Neuronal stem cell (in vitro differentiated cells): ENCODE measurements around the gene BRI3.

Source experiments
- DNase-seq: peaks from one replicate; pipeline ENCODE4 v3.0.0-alpha.2; 2013; ENCODE audit warnings: low spot score
- H2AFZ ChIP-seq: one replicate; pipeline ENCODE4 v1.6.1; 2013; ENCODE audit warnings: mild to moderate bottlenecking, low read length, inconsistent platforms
- H2AK5ac ChIP-seq: 2 replicates; pipeline ENCODE4 v1.6.1; 2013; ENCODE audit warnings: low read depth, mild to moderate bottlenecking, inconsistent platforms, low read length, moderate library complexity, mixed read lengths
- H2BK120ac ChIP-seq: 2 replicates; pipeline ENCODE4 v1.6.1; 2013; ENCODE audit warnings: low read depth, mild to moderate bottlenecking, inconsistent platforms, low read length, moderate library complexity, mixed read lengths
- H2BK12ac ChIP-seq: one replicate; pipeline ENCODE4 v1.6.1; 2013; ENCODE audit warnings: low read length, inconsistent platforms
- H2BK15ac ChIP-seq: 2 replicates; pipeline ENCODE4 v1.6.1; 2013; ENCODE audit warnings: mild to moderate bottlenecking, low read length, inconsistent platforms, mixed read lengths
- H2BK5ac ChIP-seq: one replicate; pipeline ENCODE4 v1.6.1; 2013; ENCODE audit warnings: inconsistent platforms, mild to moderate bottlenecking, low read length, moderate library complexity
- H3K14ac ChIP-seq: one replicate; pipeline ENCODE4 v1.6.1; 2013; ENCODE audit warnings: low read length, inconsistent platforms
- H3K18ac ChIP-seq: 2 replicates; pipeline ENCODE4 v1.6.1; 2013; ENCODE audit warnings: low read length, inconsistent platforms
- H3K23ac ChIP-seq: 2 replicates; pipeline ENCODE4 v1.6.1; 2013; ENCODE audit warnings: low read depth, mild to moderate bottlenecking, mixed read lengths, low read length, inconsistent platforms; ENCODE audit not compliant: poor library complexity
- H3K27ac ChIP-seq: replicated peaks from 3 replicates; pipeline ENCODE4 v1.5.1; 2013; ENCODE audit warnings: low read length, inconsistent platforms
- H3K27me3 ChIP-seq, 3 experiments: 2 replicates each; pipeline ENCODE4 v1.6.1; 2013; ENCODE audit warnings: low read length in 3 of 3, mild to moderate bottlenecking in 2 of 3, inconsistent platforms in 1 of 3, low read depth in 1 of 3, mixed read lengths in 1 of 3, moderate library complexity in 1 of 3; ENCODE audit not compliant: control insufficient read depth in 3 of 3, insufficient read depth in 3 of 3
- H3K36me3 ChIP-seq, 2 donors: replicated peaks in 1 of 2; 2 replicates each; pipeline ENCODE4 v1.6.1; 2013; ENCODE audit warnings: low read length in 2 of 2; ENCODE audit not compliant: control insufficient read depth in 2 of 2, insufficient read depth in 2 of 2
- H3K4ac ChIP-seq: 2 replicates; pipeline ENCODE4 v1.6.1; 2013; ENCODE audit warnings: inconsistent platforms, mild to moderate bottlenecking, low read length, moderate library complexity
- H3K4me1 ChIP-seq, 2 donors: 1 replicate in 1 of 2; 2 replicates in 1 of 2; pipeline ENCODE4 v1.6.1; 2013; ENCODE audit warnings: low read length in 2 of 2, low read depth in 1 of 2; ENCODE audit not compliant: control insufficient read depth in 2 of 2, insufficient read depth in 1 of 2
- H3K4me2 ChIP-seq: one replicate; pipeline ENCODE4 v1.6.1; 2013; ENCODE audit warnings: mild to moderate bottlenecking, low read length, inconsistent platforms; ENCODE audit not compliant: insufficient read depth, poor library complexity, severe bottlenecking
- H3K4me3 ChIP-seq, 2 donors: 2 replicates each; pipeline ENCODE4 v1.5.1; 2013; ENCODE audit warnings: low read length in 2 of 2, mild to moderate bottlenecking in 2 of 2, inconsistent platforms in 1 of 2, moderate library complexity in 1 of 2
- H3K79me1 ChIP-seq: one replicate; pipeline ENCODE4 v1.6.1; 2013; ENCODE audit warnings: low read depth, mild to moderate bottlenecking, inconsistent platforms, low read length, moderate library complexity
- H3K9ac ChIP-seq: one replicate; pipeline ENCODE4 v1.6.1; 2013; ENCODE audit warnings: mild to moderate bottlenecking, low read depth, low read length, inconsistent platforms; ENCODE audit not compliant: poor library complexity
- H3K9me3 ChIP-seq, 2 donors: replicated peaks in 1 of 2; 2 replicates each; pipeline versions ENCODE3 to v1.6.1; 2013; ENCODE audit warnings: low read length in 2 of 2, mild to moderate bottlenecking in 2 of 2, inconsistent platforms in 1 of 2, low read depth in 1 of 2, mixed read lengths in 1 of 2, moderate library complexity in 1 of 2; ENCODE audit not compliant: control insufficient read depth in 2 of 2, insufficient read depth in 1 of 2
- H4K8ac ChIP-seq: one replicate; pipeline ENCODE4 v1.6.1; 2013; ENCODE audit warnings: low read depth, mild to moderate bottlenecking, inconsistent platforms, low read length, moderate library complexity
- H4K91ac ChIP-seq: one replicate; pipeline ENCODE4 v1.6.1; 2013; ENCODE audit warnings: low read length, low read depth, mild to moderate bottlenecking, inconsistent platforms; ENCODE audit not compliant: poor library complexity
- WGBS, 2 donors: extraction: QIAGEN DNeasy Blood & Tissue Kit; methylation state at CpG; one replicate each; pipeline ENCODE4 v1.1.7; 2013; ENCODE audit warnings: missing lambda C conversion rate in 2 of 2, mixed read lengths in 1 of 2; ENCODE audit not compliant: insufficient read length in 2 of 2, insufficient replicate concordance in 1 of 2; ENCODE audit errors: extremely low coverage in 2 of 2; 5-methylcytosine and 5-hydroxymethylcytosine counted together

The BRI3 gene

DNA sequence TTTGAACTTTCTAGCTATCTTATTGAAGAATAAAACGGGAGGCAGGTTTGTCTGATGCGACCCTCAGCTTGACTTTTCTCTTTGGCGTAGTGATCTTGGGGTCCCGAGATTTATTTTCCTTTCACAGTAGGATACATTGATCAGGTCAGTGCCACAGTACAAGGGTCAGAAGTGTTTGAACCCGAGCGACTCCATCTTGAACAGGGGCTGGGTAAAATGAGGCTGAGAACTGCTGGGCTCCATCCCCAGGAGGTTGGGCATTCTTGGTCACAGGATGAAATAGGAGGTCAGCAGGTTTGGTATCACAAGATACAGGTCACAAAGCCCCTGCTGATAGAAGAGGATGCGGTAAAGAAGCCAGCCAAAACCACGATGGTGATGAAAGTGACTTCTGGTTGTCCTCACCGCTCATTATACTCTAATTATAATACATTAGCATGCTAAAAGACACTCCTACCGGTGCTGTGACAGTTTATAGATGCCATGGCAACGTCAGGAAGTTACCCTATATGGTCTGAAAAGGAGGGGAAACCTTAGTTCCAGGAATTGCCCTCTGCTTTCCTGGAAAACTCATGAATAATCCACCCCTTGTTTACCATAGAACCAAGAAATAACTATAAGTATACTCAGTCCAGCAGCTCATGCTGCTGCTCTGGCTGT is 26.4 kb upstream of the BRI3 start:
- no peak overlapping the region for H2BK5ac ChIP-seq
- H2BK15ac ChIP-seq = no peak overlapping the region
- peaks cover 6 to 21% of the 10 kb centered on the region in 2 donors for H3K4me1 ChIP-seq
- no peak overlapping the region for H3K9ac ChIP-seq
- no peak overlapping the region for H2AK5ac ChIP-seq
- no peak overlapping the region for H3K14ac ChIP-seq
- H2BK12ac ChIP-seq = no peak overlapping the region
- H3K4me2 ChIP-seq = no peak overlapping the region
- H3K27ac ChIP-seq = no peak overlapping the region
- H3K36me3 ChIP-seq = peaks cover 3 to 21% of the 10 kb centered on the region in 2 donors
- no peak overlapping the region for H3K18ac ChIP-seq
- WGBS, 2 donors = no CpG with 5 or more reads among the region's 11 CpGs
- peak overlapping the region; percentile 13 for H2AFZ ChIP-seq
- no peak overlapping the region for H3K4me3 ChIP-seq
- H3K9me3 ChIP-seq = no peaks in the 10 kb centered on the region
- no peak overlapping the region for H3K4ac ChIP-seq
- H4K91ac ChIP-seq = no peak overlapping the region
- H4K8ac ChIP-seq = no peak overlapping the region
- peaks cover 0 to 1% (median 0%) of the 10 kb centered on the region in 3 experiments for H3K27me3 ChIP-seq
- no peak overlapping the region for H2BK120ac ChIP-seq
- H3K23ac ChIP-seq = no peak overlapping the region
- no peak for DNase-seq
- peaks cover 9% of the 10 kb centered on the region for H3K79me1 ChIP-seq

DNA sequence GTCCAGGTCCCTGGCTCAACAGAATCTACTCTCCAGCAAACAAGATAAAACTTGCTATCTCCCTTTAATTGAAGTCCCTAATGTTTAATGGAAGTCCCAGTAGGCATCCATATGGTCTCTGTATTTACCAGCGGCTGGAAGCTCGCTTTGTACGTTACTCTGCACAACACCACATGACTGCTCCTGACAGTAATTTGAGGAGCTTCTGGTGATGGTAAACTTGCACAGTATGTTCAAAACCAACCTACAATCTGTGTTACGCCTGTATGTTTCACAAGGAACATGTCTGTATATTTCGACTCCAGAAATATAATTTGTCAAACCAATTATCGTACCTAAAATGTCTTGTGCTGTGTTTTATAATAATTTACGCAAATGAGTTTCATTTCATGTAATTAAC is 25.1 kb upstream of the BRI3 start:
- Histone ChIP-seq H3K36me3 (peaks cover 5 to 35% of the 10 kb centered on the region in 2 donors), H3K4me1 (peaks cover 3 to 15% of the 10 kb centered on the region in 2 donors), H4K8ac (no peak overlapping the region), H2BK120ac (no peak overlapping the region), H3K4ac (no peak overlapping the region), H4K91ac (no peak overlapping the region), H2AFZ (no peak overlapping the region), H3K4me2 (no peak overlapping the region), H2BK12ac (no peak overlapping the region), H3K27me3 (no peaks in the 10 kb centered on the region), H3K23ac (no peak overlapping the region), H3K27ac (no peak overlapping the region), H2BK5ac (no peak overlapping the region), H3K9ac (no peak overlapping the region), H3K9me3 (peaks cover 0 to 7% of the 10 kb centered on the region in 2 donors), H3K79me1 (peaks cover 9% of the 10 kb centered on the region), H3K18ac (no peak overlapping the region), H3K4me3 (no peak overlapping the region), H3K14ac (no peak overlapping the region), H2AK5ac (no peak overlapping the region), H2BK15ac (no peak overlapping the region)
- WGBS, 2 donors = no CpG with 5 or more reads among the region's 7 CpGs
- DNase-seq = no peak

GRCh38 chr7:98257701-98258100 is 23.8 kb upstream of the BRI3 start:
- no CpG with 5 or more reads among the region's 6 CpGs for WGBS, 2 donors
- no peak overlapping the region for H2BK12ac ChIP-seq
- no peak overlapping the region for H2AFZ ChIP-seq
- no peak overlapping the region for H3K23ac ChIP-seq
- no peak for DNase-seq
- no peak overlapping the region for H2AK5ac ChIP-seq
- no peak overlapping the region for H3K27ac ChIP-seq
- H3K4ac ChIP-seq = no peak overlapping the region
- no peak overlapping the region for H3K18ac ChIP-seq
- no peak overlapping the region for H3K4me3 ChIP-seq
- peaks cover 0 to 10% of the 10 kb centered on the region in 2 donors for H3K9me3 ChIP-seq
- H3K79me1 ChIP-seq = peaks cover 2% of the 10 kb centered on the region
- no peak overlapping the region for H4K8ac ChIP-seq
- H3K4me2 ChIP-seq = no peak overlapping the region
- no peaks in the 10 kb centered on the region for H3K27me3 ChIP-seq
- no peak overlapping the region for H2BK120ac ChIP-seq
- H3K14ac ChIP-seq = no peak overlapping the region
- H4K91ac ChIP-seq = no peak overlapping the region
- no peak overlapping the region for H3K9ac ChIP-seq
- H2BK5ac ChIP-seq = no peak overlapping the region
- H3K4me1 ChIP-seq = peaks cover 1 to 14% of the 10 kb centered on the region in 2 donors
- peaks cover 8 to 40% of the 10 kb centered on the region in 2 donors for H3K36me3 ChIP-seq
- H2BK15ac ChIP-seq = no peak overlapping the region

DNA sequence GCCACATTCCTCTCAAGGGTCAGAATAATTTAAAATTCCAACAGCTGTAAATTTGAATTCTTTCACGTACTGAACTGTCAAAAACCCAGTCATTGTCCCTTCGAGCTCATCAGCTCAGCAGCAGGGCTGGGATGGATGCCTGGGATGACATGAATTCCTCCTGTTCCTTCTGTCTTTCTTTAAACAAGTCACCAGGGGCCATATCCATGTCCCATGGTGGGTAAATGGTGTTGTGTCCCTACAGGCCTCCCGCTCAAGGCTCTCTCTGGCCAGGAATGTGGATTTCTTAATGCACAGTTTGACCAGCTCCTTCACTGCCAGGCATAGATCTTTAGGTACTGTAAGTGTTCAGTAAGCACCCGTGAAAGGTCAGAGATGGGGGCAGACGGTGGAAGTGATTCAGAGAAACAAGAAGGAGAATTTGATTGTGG is 15.6 kb upstream of the BRI3 start:
- H3K4me2 ChIP-seq = no peak overlapping the region
- no peak overlapping the region for H2BK120ac ChIP-seq
- H3K18ac ChIP-seq = no peak overlapping the region
- no peak overlapping the region for H3K9ac ChIP-seq
- no peak overlapping the region for H3K23ac ChIP-seq
- no peaks in the 10 kb centered on the region for H3K27me3 ChIP-seq
- peaks cover 4 to 26% of the 10 kb centered on the region in 2 donors for H3K36me3 ChIP-seq
- H3K9me3 ChIP-seq = peaks cover 0 to 8% of the 10 kb centered on the region in 2 donors
- H2BK12ac ChIP-seq = no peak overlapping the region
- peak overlapping the region; percentile 4 for H3K27ac ChIP-seq
- no peaks in the 10 kb centered on the region for H3K4me1 ChIP-seq
- H4K91ac ChIP-seq = no peak overlapping the region
- H2BK5ac ChIP-seq = no peak overlapping the region
- no peak for DNase-seq
- no peak overlapping the region for H2AK5ac ChIP-seq
- H3K14ac ChIP-seq = no peak overlapping the region
- no peaks in the 10 kb centered on the region for H3K79me1 ChIP-seq
- no peak overlapping the region for H2AFZ ChIP-seq
- no peak overlapping the region for H3K4ac ChIP-seq
- no peak overlapping the region for H4K8ac ChIP-seq
- no CpG with 5 or more reads among the region's 5 CpGs for WGBS, 2 donors
- no peak overlapping the region for H3K4me3 ChIP-seq
- no peak overlapping the region for H2BK15ac ChIP-seq
